Adrenal gland (tissue), 5 donors: ENCODE measurements around the gene GOLGB1.

ENCODE experiments used
- CTCF ChIP-seq, 6 experiments: fragments of 450-650 bp in 4 of 6; fragments of 200-600 bp in 2 of 6; sonication (generic) in 1 of 6; IDR thresholded peaks; 1 replicate in 5 of 6; 2 replicates in 1 of 6; pipeline versions ENCODE4 v1.5.1 to v1.8.0; 2016 to 2021; ENCODE audit warnings: antibody characterized with exemption in 6 of 6, mild to moderate bottlenecking in 2 of 6, moderate library complexity in 1 of 6
- POLR2A ChIP-seq, 2 donors: fragments of 450-650 bp; IDR thresholded peaks; one replicate each; pipeline ENCODE4 v1.6.1; 2017; ENCODE audit warnings: antibody characterized with exemption in 2 of 2, mild to moderate bottlenecking in 2 of 2, moderate library complexity in 1 of 2
- donor health status: DM: no; HTN: no; CAD: no.

GRCh38 chr3:121740896-121741295, 8.6 kb downstream of the GOLGB1 start:
- TF ChIP-seq CTCF (IDR thresholded peaks at IDR 0.05) (no peak), POLR2A (IDR thresholded peaks at IDR 0.05) (no peak)
